ENCODE results near the gene HMX1. TPM values are rescaled to one million over a fixed set of nuclear protein-coding genes. Genes with fewer than 3 reads are reported as not detected.

HMX1 gene
- total and polyA plus RNA-seq, 2 donors (not counting 3 experiments of a cell fraction or from before 2014, with no cell fraction given) = not detected

DNA sequence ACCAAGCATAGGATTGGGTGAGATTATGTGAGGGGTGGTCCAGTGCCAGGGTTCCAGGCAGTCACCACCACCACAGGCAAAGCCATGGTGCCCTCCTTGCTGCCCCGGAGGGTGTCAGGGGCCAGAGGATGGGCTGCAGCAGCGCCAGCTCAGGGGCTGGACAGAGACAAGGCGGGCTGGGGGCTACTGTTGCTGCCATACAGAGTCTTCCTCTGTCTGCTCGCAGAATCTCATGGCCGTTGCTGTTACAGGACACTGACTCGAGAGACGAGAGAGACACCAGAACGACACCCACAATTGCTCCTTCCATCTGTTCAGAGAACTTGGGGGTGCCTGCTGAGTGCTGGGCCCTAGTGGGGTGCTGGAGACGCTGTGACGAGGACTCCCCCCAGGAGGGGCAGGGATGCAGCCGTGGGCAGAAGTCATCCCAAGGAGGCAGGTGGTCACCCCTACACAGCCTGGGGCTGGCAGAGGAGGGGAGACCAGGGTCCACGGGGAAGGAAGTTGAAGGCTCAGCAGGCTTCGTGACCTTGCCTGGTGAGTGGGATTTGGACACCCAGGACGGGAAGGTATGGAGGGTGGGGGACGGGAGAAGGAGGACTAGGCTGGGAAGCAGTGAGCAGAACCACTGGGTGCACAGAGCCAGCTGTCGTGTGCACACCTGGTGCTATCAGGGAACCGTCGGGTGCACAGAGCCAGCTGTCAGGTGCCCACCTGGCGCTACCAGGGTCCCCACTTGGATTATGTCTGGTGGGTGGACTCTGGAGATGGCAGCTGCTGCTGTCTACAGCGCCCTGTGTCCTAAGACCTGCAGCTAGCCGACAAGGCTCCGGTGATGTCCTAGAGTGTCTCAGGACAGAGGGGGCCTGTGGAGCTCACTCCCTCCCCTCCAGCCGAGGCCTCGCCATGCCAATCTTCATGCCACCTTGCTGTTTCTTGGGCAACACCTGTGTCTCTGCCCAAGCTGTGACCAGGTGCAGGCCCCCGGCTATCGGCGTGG, 43.9 kb upstream of the HMX1 start:
- DNase-seq (ENCODE audit: low read depth, low spot score) = no peak

More for the DNA sequence above, 43.9 kb upstream of the HMX1 start:
- Histone ChIP-seq H3K79me2 (ENCODE audit: control insufficient read depth, insufficient read depth, low read length) (no peaks in the 10 kb centered on the region), H3K27me3 (ENCODE audit: control insufficient read depth in 2 of 2, insufficient read depth in 2 of 2, low read length in 2 of 2) (no peaks in the 10 kb centered on the region), H4K20me1 (replicated peaks; ENCODE audit: control insufficient read depth, extremely low read depth, insufficient read depth, low read length) (no peaks in the 10 kb centered on the region), H3K27ac (ENCODE audit: insufficient read depth, low read depth, low read length) (no peak overlapping the region), H3K4me2 (ENCODE audit: insufficient read depth, low read length) (no peak overlapping the region), H2AFZ (ENCODE audit: low read depth, low read length) (no peak overlapping the region), H3K36me3 (ENCODE audit: control insufficient read depth in 2 of 2, extremely low read depth in 1 of 2, insufficient read depth in 2 of 2, low read length in 2 of 2) (no peaks in the 10 kb centered on the region), H3K9ac (replicated peaks; ENCODE audit: extremely low read depth, insufficient read depth, low read length) (no peak overlapping the region), H3K9me3 (replicated peaks; ENCODE audit: control insufficient read depth, insufficient read depth, low read length) (no peaks in the 10 kb centered on the region), H3K4me3 (replicated peaks in 1 of 3; ENCODE audit: insufficient read depth in 1 of 3, low read depth in 1 of 3, low read length in 3 of 3) (no peak overlapping the region), H3K4me1 (ENCODE audit: control insufficient read depth, extremely low read depth, insufficient read depth, low read length) (no peaks in the 10 kb centered on the region), H3K9me1 (replicated peaks; ENCODE audit: control insufficient read depth, extremely low read depth, insufficient read depth, low read length) (no peaks in the 10 kb centered on the region)
- no peak for FAIRE-seq
- dilution Hi-C loops (cut with MboI; ENCODE audit: extremely low pct_ligation_motif_present, low sequenced_read_pairs) = no loop called here
- ChIA-PET POLR2A (no interaction called here), CTCF (interaction anchor here (3.0 kb wide), 1 partner anchor 227 kb away, joined by 32 read pairs; no protein-coding TSS in a partner anchor)
- TF ChIP-seq MYC (IDR thresholded peaks at IDR 0.05; ENCODE audit: low read depth, low read length) (no peak), POLR2A (IDR thresholded peaks at IDR 0.05; ENCODE audit: low read depth, low read length) (no peak), FOS (IDR thresholded peaks at IDR 0.05; ENCODE audit: borderline replicate concordance, insufficient read depth, low read length) (no peak), EZH2 (IDR thresholded peaks at IDR 0.05; ENCODE audit: borderline replicate concordance, low read depth, low read length, severe bottlenecking) (no peak), POLR2AphosphoS5 (IDR thresholded peaks at IDR 0.05; ENCODE audit: insufficient read depth, low read depth, low read length) (no peak), GATA2 (IDR thresholded peaks at IDR 0.05; ENCODE audit: insufficient read depth, insufficient read length, low read depth, low read length) (no peak), JUN (IDR thresholded peaks at IDR 0.05; ENCODE audit: borderline replicate concordance, insufficient read depth, insufficient read length, low read depth) (no peak)
- TF ChIP-seq, protein P1, sequence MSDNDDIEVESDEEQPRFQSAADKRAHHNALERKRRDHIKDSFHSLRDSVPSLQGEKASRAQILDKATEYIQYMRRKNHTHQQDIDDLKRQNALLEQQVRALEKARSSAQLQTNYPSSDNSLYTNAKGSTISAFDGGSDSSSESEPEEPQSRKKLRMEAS (IDR thresholded peaks at IDR 0.05; ENCODE audit: insufficient read depth, insufficient read length) = no peak
- TF ChIP-seq, protein P2, sequence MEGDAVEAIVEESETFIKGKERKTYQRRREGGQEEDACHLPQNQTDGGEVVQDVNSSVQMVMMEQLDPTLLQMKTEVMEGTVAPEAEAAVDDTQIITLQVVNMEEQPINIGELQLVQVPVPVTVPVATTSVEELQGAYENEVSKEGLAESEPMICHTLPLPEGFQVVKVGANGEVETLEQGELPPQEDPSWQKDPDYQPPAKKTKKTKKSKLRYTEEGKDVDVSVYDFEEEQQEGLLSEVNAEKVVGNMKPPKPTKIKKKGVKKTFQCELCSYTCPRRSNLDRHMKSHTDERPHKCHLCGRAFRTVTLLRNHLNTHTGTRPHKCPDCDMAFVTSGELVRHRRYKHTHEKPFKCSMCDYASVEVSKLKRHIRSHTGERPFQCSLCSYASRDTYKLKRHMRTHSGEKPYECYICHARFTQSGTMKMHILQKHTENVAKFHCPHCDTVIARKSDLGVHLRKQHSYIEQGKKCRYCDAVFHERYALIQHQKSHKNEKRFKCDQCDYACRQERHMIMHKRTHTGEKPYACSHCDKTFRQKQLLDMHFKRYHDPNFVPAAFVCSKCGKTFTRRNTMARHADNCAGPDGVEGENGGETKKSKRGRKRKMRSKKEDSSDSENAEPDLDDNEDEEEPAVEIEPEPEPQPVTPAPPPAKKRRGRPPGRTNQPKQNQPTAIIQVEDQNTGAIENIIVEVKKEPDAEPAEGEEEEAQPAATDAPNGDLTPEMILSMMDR (IDR thresholded peaks at IDR 0.05; ENCODE audit: extremely low read depth in 1 of 2, insufficient read depth in 1 of 2, low read depth in 1 of 2, low read length in 2 of 2) = no peak
- BruUV-seq (replicated peaks) = no TSS peak
- intact Hi-C loops (cut with micrococcal nuclease) = no loop called here
